ENCODE results near the gene XXYLT1. TPM values are rescaled to one million over a fixed set of nuclear protein-coding genes. Genes with fewer than 3 reads are reported as not detected.

Gene XXYLT1
- total and polyA plus RNA-seq, 12 donors, result 6.2 to 14.6 (median 9.3) TPM

DNA sequence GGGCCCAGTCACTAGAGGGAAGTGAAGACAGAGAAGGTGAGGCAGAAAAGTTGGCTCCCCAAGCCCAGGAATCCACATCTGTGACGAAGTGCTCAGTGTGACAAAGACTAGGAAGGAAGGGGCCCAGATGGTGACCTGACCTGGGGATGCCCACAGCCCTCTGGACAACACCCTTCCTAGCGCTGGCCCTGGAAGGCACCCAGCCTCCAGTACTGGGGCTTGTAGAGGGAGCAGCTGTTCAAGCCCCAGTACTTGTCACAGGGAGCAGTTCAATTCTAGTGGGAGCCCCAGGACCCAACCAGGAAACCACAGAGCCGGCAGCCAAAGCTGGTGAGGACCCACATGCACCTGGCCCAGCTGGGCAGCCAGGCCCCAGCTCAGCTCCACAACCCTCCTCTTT, 190.8 kb downstream of the XXYLT1 start:
- no peak for TF ChIP-seq POLR2A (IDR thresholded peaks at IDR 0.05)
- Histone ChIP-seq H3K27me3 (no peaks in the 10 kb centered on the region), H3K9me3 (replicated peaks in 1 of 3) (no peaks in the 10 kb centered on the region), H3K4me3 (no peak overlapping the region), H3K36me3 (replicated peaks in 1 of 2) (no peaks in the 10 kb centered on the region), H3K4me1 (replicated peaks in 1 of 2) (peaks cover 0 to 3% of the 10 kb centered on the region in 2 donors), H3K27ac (no peak overlapping the region)
- DNase-seq, result no peak
- intact Hi-C loops (cut with DNase I), result no loop called here
- WGBS, 4 donors, result 71 to 92% (median 80%) methylated on average over 2 to 3 of the region's 3 CpGs

DNA sequence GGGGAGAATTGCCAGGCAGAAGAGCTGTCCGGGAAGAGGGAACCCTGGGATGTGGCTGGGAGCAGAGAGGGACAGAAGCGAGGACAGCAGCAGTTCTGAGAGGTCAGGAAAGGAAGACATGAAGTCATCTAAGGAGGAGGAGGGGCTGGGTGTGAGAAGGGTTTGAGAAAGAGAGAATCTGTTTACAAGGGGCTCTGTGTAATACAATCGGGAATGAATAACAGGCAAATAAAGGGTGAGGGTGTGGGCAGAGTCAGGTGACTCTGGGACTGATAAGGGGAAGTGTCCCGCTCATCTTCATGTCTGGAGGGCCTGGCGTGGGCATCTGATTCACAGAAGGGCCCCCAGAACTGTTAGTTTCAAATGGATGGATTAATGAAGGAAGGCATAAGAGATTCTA, 191.3 kb downstream of the XXYLT1 start:
- 58 to 77% (median 73%) methylated on average over 5 of the region's 5 CpGs for WGBS, 4 donors
- Histone ChIP-seq H3K27me3 (no peaks in the 10 kb centered on the region), H3K36me3 (replicated peaks in 1 of 2) (no peaks in the 10 kb centered on the region), H3K4me3 (no peak overlapping the region), H3K9me3 (replicated peaks in 1 of 3) (no peaks in the 10 kb centered on the region), H3K4me1 (replicated peaks in 1 of 2) (peaks cover 0 to 3% of the 10 kb centered on the region in 2 donors), H3K27ac (no peak overlapping the region)
- TF ChIP-seq POLR2A (IDR thresholded peaks at IDR 0.05) (no peak), CTCF (IDR thresholded peaks at IDR 0.05) (no peak)
- intact Hi-C loops (cut with DNase I), result no loop called here
- DNase-seq, result no peak

- no peak for DNase-seq
- Histone ChIP-seq H3K4me1 (replicated peaks in 1 of 2) (peaks cover 0 to 3% of the 10 kb centered on the region in 2 donors), H3K4me3 (no peak overlapping the region), H3K36me3 (replicated peaks in 1 of 2) (no peaks in the 10 kb centered on the region), H3K27ac (no peak overlapping the region), H3K27me3 (no peaks in the 10 kb centered on the region), H3K9me3 (replicated peaks in 1 of 3) (no peaks in the 10 kb centered on the region)
- no peak for TF ChIP-seq POLR2A (IDR thresholded peaks at IDR 0.05)
- no peak for TF ChIP-seq CTCF (IDR thresholded peaks at IDR 0.05)
- intact Hi-C loops (cut with DNase I), result no loop called here
- WGBS, 4 donors, result 84 to 86% (median 84%) methylated on average over 12 of the region's 12 CpGs
Measured at GRCh38 chr3:195078891-195079440, 192.0 kb downstream of the XXYLT1 start.

GRCh38 chr3:195077611-195078540, 193.1 kb downstream of the XXYLT1 start:
- TF ChIP-seq POLR2A (IDR thresholded peaks at IDR 0.05) (no peak), CTCF (IDR thresholded peaks at IDR 0.05) (no peak)
- H3K9me3 ChIP-seq (replicated peaks in 1 of 3), result no peaks in the 10 kb centered on the region
- WGBS, 4 donors, result 87 to 91% (median 90%) methylated on average over 16 to 29 of the region's 29 CpGs
- no peaks in the 10 kb centered on the region for H3K27me3 ChIP-seq
- H3K27ac ChIP-seq, result no peak overlapping the region
- no peaks in the 10 kb centered on the region for H3K36me3 ChIP-seq (replicated peaks in 1 of 2)
- intact Hi-C loops (cut with DNase I), result no loop called here
- peaks cover 0 to 3% of the 10 kb centered on the region in 2 donors for H3K4me1 ChIP-seq (replicated peaks in 1 of 2)
- H3K4me3 ChIP-seq, result no peak overlapping the region
- no peak for DNase-seq

Data from adrenal gland (tissue), 12 donors.